Measurements from ENCODE around the gene TM2D3.

Gene TM2D3

DNA sequence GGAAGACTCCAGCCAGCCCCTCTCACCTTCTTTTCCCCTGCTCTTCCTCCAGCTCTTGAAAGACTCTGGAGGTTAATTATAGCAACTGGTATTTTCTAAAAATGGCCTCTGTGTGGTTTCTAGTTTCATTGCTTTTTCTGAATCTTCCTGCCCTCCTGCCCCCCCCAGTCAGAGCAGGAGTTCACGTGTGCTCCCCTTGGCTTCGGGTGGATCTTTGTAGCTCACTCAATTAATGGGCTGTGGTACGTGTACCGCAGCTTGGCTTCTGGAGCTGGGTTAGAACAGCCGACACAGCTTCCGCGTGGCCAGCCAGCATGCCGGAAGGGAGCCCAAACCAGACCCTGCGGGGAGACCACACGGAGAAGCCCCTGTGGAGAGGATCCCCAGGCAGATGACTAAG lies 31.5 kb downstream of the TM2D3 start:
- no peak for DNase-seq

DNA sequence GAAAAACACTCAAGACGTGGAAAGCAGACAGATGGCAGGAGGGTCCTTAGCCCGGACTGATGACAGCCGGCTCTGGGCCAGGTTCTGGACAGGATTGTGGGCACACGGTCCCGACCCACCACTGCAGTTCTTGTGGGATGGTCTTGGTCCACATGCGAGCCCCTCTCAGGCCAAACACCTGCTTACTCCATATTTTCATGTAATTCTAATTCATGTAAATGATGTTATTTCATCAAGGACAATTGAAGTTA lies 32.6 kb downstream of the TM2D3 start:
- no peak for DNase-seq

DNA sequence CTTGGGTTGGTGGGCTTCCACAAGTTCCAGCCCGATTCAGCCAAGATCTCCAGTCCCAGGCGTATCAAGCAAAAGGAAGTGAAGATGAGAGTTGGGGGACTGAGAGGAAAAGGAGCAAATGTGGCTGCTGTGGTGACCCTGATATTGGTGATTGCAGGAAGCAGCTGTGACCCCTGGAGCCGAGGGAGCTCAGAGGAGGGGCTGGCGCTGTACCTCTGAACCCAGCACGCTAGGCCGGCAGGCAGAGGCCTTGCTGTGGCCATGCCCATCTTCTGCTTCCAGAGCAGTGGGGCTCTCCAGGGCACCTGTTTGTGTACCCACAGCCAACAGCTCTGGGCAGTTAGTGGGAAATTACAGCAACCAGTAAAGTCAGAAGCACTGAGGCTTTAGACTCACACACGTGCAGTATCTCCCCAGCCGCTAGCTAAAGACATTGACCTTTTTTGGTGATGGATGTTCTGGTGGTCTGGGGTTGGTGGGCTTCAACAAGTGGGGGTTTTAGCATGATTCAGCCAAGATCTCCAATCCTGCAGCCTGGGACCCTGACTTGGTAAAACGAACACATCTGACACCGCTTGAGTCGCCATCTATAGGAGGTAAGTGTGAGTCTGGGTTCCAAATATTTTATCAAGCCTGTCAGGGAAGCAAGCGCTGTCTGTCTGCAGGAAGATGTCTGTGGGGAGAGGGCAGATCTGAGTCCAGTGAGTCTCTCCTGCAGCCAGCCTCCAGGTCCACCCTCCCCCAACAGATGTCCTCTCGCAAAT lies 33.1 kb downstream of the TM2D3 start:
- no peak for DNase-seq

DNA sequence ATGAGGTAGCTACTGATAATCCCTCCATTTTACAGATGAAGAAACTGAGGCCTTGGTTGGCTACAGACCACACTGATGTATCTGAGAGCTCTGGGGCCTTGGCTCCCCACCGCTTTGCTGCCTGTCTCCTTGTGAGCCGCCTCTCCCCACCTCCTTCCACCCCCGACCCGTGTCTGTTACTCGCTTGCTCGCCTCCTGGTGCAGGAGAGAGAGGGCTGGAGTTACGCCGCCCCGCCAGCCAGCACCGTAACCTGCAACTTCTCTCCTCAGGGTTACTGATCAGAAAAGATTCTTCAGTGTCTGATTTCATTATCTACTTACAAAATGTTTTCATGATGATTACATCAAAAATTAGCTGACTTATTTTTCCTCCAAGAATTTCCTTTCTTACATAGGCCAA lies 34.1 kb downstream of the TM2D3 start:
- no peak for DNase-seq

DNA sequence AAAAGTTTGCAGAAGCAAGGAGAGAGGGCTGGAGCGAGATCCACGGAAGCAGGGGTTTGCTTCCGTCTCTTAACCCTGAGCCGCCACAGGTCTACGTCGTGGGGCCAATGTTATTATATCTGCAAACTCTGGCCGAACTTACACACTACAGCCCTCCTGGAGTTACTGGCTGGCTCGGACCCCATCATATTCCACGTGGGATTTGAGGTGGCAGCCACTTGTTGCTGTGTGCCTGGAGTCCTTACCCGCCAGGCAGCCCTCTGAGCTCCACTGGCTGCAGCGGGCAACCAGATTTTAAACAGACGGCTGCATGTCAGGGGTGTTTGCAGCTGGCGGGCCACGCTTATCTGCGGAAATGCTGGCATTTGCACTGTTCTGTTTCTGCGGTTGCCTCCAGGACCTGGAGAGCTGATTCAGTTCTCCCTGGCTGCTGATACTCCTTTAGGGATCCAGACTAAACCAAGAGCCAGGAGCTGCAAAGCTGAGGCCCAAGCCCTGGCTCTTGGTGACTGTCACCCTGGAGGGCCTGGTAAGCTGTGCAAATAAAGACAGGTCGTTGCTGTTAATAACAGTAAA lies 34.7 kb downstream of the TM2D3 start:
- no peak for DNase-seq

GRCh38 chr15:101615986-101616848 lies 36.0 kb downstream of the TM2D3 start:
- DNase-seq = peak; percentile 86

- no peak for DNase-seq
Measured at GRCh38 chr15:101615414-101615985, 36.7 kb downstream of the TM2D3 start.

GRCh38 chr15:101614761-101615160 lies 37.4 kb downstream of the TM2D3 start:
- no peak for DNase-seq

- no peak for DNase-seq
Measured at GRCh38 chr15:101614001-101614585, 38.1 kb downstream of the TM2D3 start.

- DNase-seq = peak; percentile 43
Measured at GRCh38 chr15:101613130-101614000, 38.8 kb downstream of the TM2D3 start.

DNA sequence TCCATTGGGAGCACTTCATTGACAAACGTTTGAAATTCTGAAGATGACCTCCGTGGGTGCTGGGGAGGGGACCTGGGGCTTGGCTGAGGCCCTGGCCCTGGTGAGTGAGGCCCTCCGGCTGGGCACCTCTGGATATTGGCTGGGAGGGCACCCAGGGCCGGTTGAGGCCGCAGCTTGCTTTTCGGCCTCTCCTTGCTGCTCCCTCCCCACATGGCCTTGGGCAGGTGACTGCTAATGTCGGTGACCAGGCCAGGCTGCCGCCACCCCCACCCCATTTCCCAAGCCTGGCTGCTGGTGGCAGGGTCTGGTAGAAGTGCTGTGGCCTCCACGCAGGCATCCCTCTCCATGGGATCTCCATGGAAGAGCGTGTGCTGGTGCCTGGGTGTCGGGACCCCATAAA lies 39.5 kb downstream of the TM2D3 start:
- DNase-seq = no peak

- DNase-seq = no peak
Measured at GRCh38 chr15:101611580-101612299, 40.4 kb downstream of the TM2D3 start.

DNA sequence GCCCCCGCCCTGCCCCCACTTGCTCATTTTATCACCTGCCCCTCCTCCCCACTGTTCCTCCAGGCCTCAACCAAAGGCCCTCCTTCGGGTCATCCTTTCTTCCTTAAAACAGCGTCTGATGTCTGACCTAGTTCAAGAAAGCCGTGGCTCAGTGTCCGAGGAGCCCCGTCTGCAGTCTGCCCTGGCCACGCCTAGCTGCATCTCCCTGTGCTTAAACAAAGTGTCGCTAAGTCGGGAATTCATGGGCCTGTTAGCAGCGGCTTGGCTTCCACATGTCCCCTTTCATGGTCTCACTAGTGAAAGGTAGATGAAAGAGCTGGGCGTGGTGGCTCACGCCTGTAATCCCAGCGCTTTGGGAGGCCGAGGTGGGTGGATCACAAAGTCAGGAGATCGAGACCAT lies 41.2 kb downstream of the TM2D3 start:
- no peak for DNase-seq

GRCh38 chr15:101610611-101611000 lies 41.6 kb downstream of the TM2D3 start:
- no peak for DNase-seq

GRCh38 chr15:101609742-101610610 lies 42.2 kb downstream of the TM2D3 start:
- DNase-seq = no peak

GRCh38 chr15:101608201-101608600 lies 44.0 kb downstream of the TM2D3 start:
- DNase-seq = no peak

GRCh38 chr15:101607108-101607507 lies 45.1 kb downstream of the TM2D3 start:
- DNase-seq = no peak

DNA sequence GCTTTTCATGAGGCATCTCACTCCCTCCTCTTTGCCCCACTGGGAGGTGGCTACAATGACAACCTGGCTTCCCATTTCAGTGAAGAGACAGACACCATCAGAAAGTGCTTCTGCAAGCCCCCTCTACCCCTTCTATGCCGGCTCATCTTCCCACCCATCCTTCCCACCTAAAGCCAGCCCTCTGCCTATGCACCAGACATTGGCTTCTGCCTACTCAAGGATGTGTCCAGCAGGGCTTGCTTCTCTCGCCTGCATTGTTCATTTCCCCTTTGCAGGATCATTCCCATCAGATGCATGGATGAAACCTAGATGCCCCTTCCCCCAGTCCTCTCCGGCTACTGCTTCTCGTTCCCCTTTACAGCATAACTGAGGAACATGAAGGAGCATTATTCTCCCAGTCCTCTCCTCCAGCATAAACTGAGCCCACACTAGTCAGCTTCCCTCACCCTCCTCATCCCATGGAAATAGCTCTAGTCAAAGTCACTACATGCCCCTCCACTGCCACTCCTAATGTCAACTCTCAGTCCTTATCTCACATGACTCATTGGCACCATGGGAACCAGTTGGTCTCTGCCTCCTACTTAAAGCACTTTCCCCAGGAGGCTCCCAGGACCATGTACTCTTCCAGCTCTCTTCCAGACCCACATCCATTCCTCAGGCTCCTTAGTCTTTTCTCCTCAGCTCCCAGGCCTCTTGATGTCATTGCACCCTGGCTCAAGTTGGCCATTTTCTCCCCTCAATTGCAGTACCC lies 47.9 kb downstream of the TM2D3 start:
- DNase-seq = no peak

DNA sequence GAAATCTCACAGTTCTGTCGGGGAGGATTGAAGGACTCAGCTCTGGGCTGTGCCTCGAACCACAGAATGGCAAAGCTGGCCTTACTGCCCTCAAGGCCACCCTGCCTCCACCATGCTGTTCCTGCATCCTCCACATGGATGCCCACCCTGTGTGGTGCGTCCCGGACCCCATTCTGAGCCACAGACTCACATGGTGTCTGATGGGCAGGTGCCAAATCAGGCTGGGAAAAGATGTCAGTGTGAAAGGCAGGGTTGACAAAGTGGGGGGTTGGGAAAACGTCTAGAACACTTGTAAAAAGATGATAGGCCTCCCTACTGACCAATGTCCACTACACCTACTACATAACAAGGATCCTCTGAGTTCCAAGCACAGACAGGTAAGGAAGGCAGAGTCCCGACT lies 49.4 kb downstream of the TM2D3 start:
- DNase-seq = no peak

DNA sequence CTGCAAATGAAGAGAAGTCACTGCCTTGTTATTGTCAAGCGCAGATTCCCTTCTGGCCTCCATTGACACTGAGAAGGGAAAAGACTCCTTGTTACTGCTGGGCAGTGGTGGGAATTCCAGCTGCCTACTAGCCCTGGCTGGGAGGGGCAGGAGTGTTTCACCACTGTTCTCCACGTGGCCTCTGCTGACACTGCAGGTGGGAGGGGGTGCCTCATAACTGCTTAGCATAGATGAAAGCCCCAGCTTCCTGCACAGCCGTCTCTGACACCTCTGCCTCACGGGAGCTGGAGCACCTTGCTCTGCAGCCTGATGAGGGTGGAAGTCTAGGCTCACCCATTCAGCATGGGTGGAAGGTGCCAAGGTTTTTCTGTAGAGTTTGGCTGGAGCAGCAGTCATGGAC lies 52.1 kb downstream of the TM2D3 start:
- DNase-seq = no peak
